HepG2 (cell line): ENCODE results near the gene CYB5R3.
"Not testable (repeated sequence)": the region's sequence is repeated elsewhere in the genome, so short reads cannot be mapped to it uniquely, and the experiment has no call there.

Source experiments
- EP300 ChIP-seq, 3 experiments: sonication (generic) in 1 of 3; formaldehyde crosslinking in 1 of 3; IDR thresholded peaks; 2 replicates each; pipeline versions ENCODE4 v1.5.1 to v1.6.1; 2011 to 2020; ENCODE audit warnings: low read depth in 2 of 3, low read length in 2 of 3, borderline replicate concordance in 1 of 3, improper control_type of control experiment in 1 of 3, mild to moderate bottlenecking in 1 of 3, missing genetic modification reagents in 1 of 3, moderate library complexity in 1 of 3
- HMGA1 ChIP-seq: sonication (generic); formaldehyde crosslinking; conservative IDR thresholded peaks from 2 replicates; pipeline ENCODE4 v1.4.0; 2020; ENCODE audit warnings: missing genetic modification reagents
- PHF8 ChIP-seq: sonication (generic); formaldehyde crosslinking; IDR thresholded peaks from 2 replicates; pipeline ENCODE4 v1.5.0; 2020; ENCODE audit warnings: missing genetic modification reagents
- POLR2A ChIP-seq, 2 experiments: IDR thresholded peaks; 2 replicates each; pipeline ENCODE4 v1.6.1; 2011; ENCODE audit warnings: low read depth in 2 of 2, low read length in 2 of 2, mild to moderate bottlenecking in 1 of 2, moderate library complexity in 1 of 2; ENCODE audit not compliant: insufficient read depth in 1 of 2
- ZKSCAN1 ChIP-seq: fragments of 150-350 bp; IDR thresholded peaks from 2 replicates; pipeline ENCODE4 v1.6.1; 2014; ENCODE audit warnings: low read length
- ZNF451 ChIP-seq: sonication (generic); formaldehyde crosslinking; IDR thresholded peaks from 2 replicates; pipeline ENCODE4 v1.5.0; 2020; ENCODE audit warnings: mild to moderate bottlenecking, missing genetic modification reagents
- TF ChIP-seq, protein P1 (sequence below): sonication (generic); formaldehyde crosslinking; IDR thresholded peaks from 2 replicates; pipeline ENCODE4 v1.5.0; 2020; ENCODE audit warnings: mild to moderate bottlenecking, missing genetic modification reagents, moderate library complexity

- not testable (repeated sequence) for TF ChIP-seq ZNF451 (CRISPR knock-in tag); EP300 (IDR thresholded peaks at IDR 0.05; ENCODE audit: low read depth in 2 of 2, low read length in 2 of 2); EP300 (CRISPR knock-in tag; IDR thresholded peaks at IDR 0.05; ENCODE audit: borderline replicate concordance); ZKSCAN1; POLR2A (IDR thresholded peaks at IDR 0.05; ENCODE audit: insufficient read depth in 1 of 2, low read depth in 2 of 2, low read length in 2 of 2); PHF8; HMGA1 (CRISPR knock-in tag)
- TF ChIP-seq, protein P1, sequence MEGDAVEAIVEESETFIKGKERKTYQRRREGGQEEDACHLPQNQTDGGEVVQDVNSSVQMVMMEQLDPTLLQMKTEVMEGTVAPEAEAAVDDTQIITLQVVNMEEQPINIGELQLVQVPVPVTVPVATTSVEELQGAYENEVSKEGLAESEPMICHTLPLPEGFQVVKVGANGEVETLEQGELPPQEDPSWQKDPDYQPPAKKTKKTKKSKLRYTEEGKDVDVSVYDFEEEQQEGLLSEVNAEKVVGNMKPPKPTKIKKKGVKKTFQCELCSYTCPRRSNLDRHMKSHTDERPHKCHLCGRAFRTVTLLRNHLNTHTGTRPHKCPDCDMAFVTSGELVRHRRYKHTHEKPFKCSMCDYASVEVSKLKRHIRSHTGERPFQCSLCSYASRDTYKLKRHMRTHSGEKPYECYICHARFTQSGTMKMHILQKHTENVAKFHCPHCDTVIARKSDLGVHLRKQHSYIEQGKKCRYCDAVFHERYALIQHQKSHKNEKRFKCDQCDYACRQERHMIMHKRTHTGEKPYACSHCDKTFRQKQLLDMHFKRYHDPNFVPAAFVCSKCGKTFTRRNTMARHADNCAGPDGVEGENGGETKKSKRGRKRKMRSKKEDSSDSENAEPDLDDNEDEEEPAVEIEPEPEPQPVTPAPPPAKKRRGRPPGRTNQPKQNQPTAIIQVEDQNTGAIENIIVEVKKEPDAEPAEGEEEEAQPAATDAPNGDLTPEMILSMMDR (CRISPR knock-in tag): not testable (repeated sequence)
Observed at GRCh38 chr22:42580040-42580439, 69.2 kb downstream of the CYB5R3 start.
